Hepatocyte (in vitro differentiated cells): ENCODE data around the gene DEAF1. TPM values are rescaled to one million over a fixed set of nuclear protein-coding genes. Genes with fewer than 3 reads are reported as not detected.

Experiments
- DNase-seq: peaks from one replicate; pipeline ENCODE4 v3.0.0-alpha.2; 2016; ENCODE audit warnings: low spot score
- H2AFZ ChIP-seq: fragments of 200-600 bp; sonication (generic); 2 replicates; pipeline ENCODE4 v1.6.0; 2016; ENCODE audit warnings: antibody characterized with exemption, mild to moderate bottlenecking
- H3K27ac ChIP-seq: fragments of 200-600 bp; sonication (generic); 2 replicates; pipeline ENCODE4 v1.5.1; 2016; ENCODE audit warnings: mild to moderate bottlenecking
- H3K27me3 ChIP-seq: fragments of 200-600 bp; sonication (generic); 2 replicates; pipeline ENCODE4 v1.6.1; 2016
- H3K36me3 ChIP-seq: fragments of 200-600 bp; sonication (generic); replicated peaks from 2 replicates; pipeline ENCODE4 v1.5.1; 2016; ENCODE audit warnings: low read depth; ENCODE audit not compliant: insufficient read depth
- H3K4me1 ChIP-seq: fragments of 200-600 bp; sonication (generic); 2 replicates; pipeline ENCODE4 v1.5.1; 2016; ENCODE audit warnings: mild to moderate bottlenecking, moderate library complexity; ENCODE audit not compliant: insufficient read depth
- H3K4me2 ChIP-seq: fragments of 200-600 bp; sonication (generic); 2 replicates; pipeline ENCODE4 v1.6.0; 2016
- H3K4me3 ChIP-seq: fragments of 200-600 bp; sonication (generic); 2 replicates; pipeline ENCODE4 v1.5.1; 2016; ENCODE audit warnings: mild to moderate bottlenecking
- H3K79me2 ChIP-seq: fragments of 200-600 bp; sonication (generic); 2 replicates; pipeline ENCODE4 v1.6.0; 2017; ENCODE audit warnings: mild to moderate bottlenecking
- H3K9me2 ChIP-seq: fragments of 200-600 bp; sonication (generic); replicated peaks from 2 replicates; pipeline ENCODE4 v1.6.0; 2017; ENCODE audit warnings: mild to moderate bottlenecking; ENCODE audit not compliant: insufficient read depth
- H3K9me3 ChIP-seq: fragments of 200-600 bp; sonication (generic); 2 replicates; pipeline ENCODE4 v1.5.1; 2016; ENCODE audit warnings: low read depth, mild to moderate bottlenecking
- H4K20me1 ChIP-seq: fragments of 200-600 bp; sonication (generic); 2 replicates; pipeline ENCODE4 v1.6.0; 2016; ENCODE audit warnings: mild to moderate bottlenecking; ENCODE audit not compliant: insufficient read depth, poor library complexity, severe bottlenecking
- EZH2 ChIP-seq: fragments of 200-600 bp; sonication (generic); IDR thresholded peaks from 2 replicates; pipeline ENCODE4 v1.6.1; 2016; ENCODE audit warnings: antibody characterized with exemption, mild to moderate bottlenecking, borderline replicate concordance
- EZH2phosphoT487 ChIP-seq: fragments of 200-600 bp; sonication (generic); IDR thresholded peaks from one replicate; pipeline ENCODE4 v1.6.1; 2018; ENCODE audit warnings: antibody characterized with exemption, mild to moderate bottlenecking, low read depth, moderate library complexity; ENCODE audit not compliant: unreplicated experiment, severe bottlenecking
- WGBS: methylation state at CpG from one replicate; pipeline ENCODE4 v1.1.6; 2016; ENCODE audit warnings: low lambda C conversion rate; ENCODE audit errors: missing lambda C conversion rate; 5-methylcytosine and 5-hydroxymethylcytosine counted together
- polyA plus RNA-seq: library from polyadenylated mRNA; unstranded; fragments of >200 nt; fragmentation: Nextera tagmentation; extraction: Ambion mirVana; gene quantifications from 2 replicates; pipeline ENCODE4 v1.2.1, GENCODE V29; 2016
- total RNA-seq: library from RNA; depleted of rRNA; stranded (reverse); fragments of >200 nt; gene quantifications from 2 replicates; pipeline ENCODE4 v1.2.3, GENCODE V29; 2014
- TF ChIP-seq, protein P1 (sequence below): fragments of 200-600 bp; sonication (generic); IDR thresholded peaks from 2 replicates; pipeline ENCODE4 v1.5.1; 2016; ENCODE audit warnings: antibody characterized with exemption, mild to moderate bottlenecking; ENCODE audit not compliant: poor library complexity

Gene DEAF1
- total and polyA plus RNA-seq, 2 experiments from 2014 or later = 27.2 to 59.1 TPM

DNA sequence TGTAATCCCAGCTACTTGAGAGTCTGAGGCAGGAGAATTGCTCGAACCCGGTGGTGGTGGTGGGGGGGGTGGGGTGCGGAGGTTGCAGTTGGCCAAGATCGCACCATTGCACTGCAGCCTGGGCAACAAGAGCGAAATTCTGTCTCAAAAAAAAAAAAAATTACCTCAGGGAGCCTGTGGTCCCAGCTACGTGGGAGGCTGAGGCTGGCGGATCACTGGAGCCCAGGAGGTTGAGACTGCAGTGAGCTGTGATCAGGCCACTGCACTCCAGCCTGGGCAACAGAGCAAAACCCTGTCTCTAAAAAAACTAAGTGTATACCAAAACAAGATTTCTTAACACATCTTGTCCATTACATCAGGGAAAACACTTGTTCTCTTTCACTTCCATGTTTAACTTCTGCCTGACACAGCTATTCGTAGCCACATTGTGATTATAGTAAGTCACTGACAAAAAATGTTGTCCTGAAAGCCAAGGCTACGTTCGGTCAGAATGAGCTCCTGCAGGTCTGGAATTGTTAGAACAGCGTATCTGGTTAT lies 2.0 kb upstream of the DEAF1 start:
- H3K36me3 ChIP-seq = no peaks in the 10 kb centered on the region
- 80% methylated on average over 11 of the region's 11 CpGs for WGBS
- peaks cover 31% of the 10 kb centered on the region for H3K4me1 ChIP-seq
- H3K9me2 ChIP-seq = no peaks in the 10 kb centered on the region
- H3K4me2 ChIP-seq = peak overlapping the region; percentile 81
- H3K27me3 ChIP-seq = no peaks in the 10 kb centered on the region
- no peaks in the 10 kb centered on the region for H3K9me3 ChIP-seq
- peaks cover 10% of the 10 kb centered on the region for H4K20me1 ChIP-seq
- DNase-seq = peak; percentile 36
- no peak overlapping the region for H2AFZ ChIP-seq
- H3K4me3 ChIP-seq = no peak overlapping the region
- peak overlapping the region; percentile 88 for H3K27ac ChIP-seq
- no peak for TF ChIP-seq EZH2
- TF ChIP-seq, protein P1, sequence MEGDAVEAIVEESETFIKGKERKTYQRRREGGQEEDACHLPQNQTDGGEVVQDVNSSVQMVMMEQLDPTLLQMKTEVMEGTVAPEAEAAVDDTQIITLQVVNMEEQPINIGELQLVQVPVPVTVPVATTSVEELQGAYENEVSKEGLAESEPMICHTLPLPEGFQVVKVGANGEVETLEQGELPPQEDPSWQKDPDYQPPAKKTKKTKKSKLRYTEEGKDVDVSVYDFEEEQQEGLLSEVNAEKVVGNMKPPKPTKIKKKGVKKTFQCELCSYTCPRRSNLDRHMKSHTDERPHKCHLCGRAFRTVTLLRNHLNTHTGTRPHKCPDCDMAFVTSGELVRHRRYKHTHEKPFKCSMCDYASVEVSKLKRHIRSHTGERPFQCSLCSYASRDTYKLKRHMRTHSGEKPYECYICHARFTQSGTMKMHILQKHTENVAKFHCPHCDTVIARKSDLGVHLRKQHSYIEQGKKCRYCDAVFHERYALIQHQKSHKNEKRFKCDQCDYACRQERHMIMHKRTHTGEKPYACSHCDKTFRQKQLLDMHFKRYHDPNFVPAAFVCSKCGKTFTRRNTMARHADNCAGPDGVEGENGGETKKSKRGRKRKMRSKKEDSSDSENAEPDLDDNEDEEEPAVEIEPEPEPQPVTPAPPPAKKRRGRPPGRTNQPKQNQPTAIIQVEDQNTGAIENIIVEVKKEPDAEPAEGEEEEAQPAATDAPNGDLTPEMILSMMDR = no peak
- TF ChIP-seq EZH2phosphoT487 = no peak
- peaks cover 68% of the 10 kb centered on the region for H3K79me2 ChIP-seq

DNA sequence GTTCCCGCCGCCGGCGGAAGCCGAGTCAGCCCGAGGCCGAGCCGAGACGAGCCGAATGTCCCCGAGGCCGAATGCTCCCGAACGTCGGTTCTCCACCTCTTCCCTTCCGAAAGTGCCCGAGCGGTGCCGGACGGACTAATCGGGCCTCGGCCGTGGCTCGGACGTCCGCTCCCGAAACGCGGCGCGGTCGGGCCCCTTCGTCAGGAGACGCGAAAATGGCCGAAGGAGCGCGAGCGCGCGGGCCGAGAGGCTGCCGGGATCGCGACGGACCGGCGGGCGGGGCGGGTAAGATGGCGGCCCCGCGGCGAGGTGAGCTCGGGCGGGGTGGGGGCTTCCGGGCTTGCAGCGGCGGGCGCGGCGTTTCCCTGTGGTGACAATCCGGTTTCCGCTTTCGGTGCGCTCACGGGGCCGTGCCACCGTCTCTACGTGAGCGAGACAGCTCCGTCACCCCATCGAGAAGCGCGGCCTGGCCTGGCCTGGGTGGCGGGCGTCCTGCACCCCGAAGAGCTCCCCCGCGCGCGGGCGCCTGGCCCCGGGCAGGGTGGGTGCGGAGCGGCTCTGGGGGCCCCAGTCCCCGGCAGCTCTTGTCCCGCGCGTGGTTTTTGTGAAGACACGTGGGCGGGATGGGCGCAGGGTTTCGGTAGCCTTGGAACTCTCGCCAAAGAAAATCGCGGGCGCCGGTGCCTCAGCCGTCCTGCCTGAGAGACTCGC lies 671 bp upstream of the DEAF1 start, which contains the start of gene TMEM80:
Gene TMEM80, plus strand, starts transcription at position 279 of the 711 bp plus-strand sequence. Its CDS starts 12 bp downstream, at position 291.
- no peaks in the 10 kb centered on the region for H3K27me3 ChIP-seq
- peak within 1 kb of the TSS; percentile 53 for H3K4me3 ChIP-seq
- H3K9me2 ChIP-seq = no peaks in the 10 kb centered on the region
- H3K36me3 ChIP-seq = no peaks in the 10 kb centered on the region
- H3K79me2 ChIP-seq = peaks cover 74% of the 10 kb centered on the region
- 1% methylated on average over 71 of the region's 101 CpGs for WGBS
- peak within 1 kb of the TSS; percentile 96 for H3K27ac ChIP-seq
- H3K4me2 ChIP-seq = peak within 1 kb of the TSS; percentile 84
- H4K20me1 ChIP-seq = peaks cover 13% of the 10 kb centered on the region
- no peaks in the 10 kb centered on the region for H3K9me3 ChIP-seq
- H2AFZ ChIP-seq = peak within 1 kb of the TSS; percentile 33
- DNase-seq = peak; percentile 99
- TF ChIP-seq EZH2phosphoT487 (no peak), EZH2 (no peak)
- TF ChIP-seq, protein P1 = no peak
- H3K4me1 ChIP-seq = peaks cover 31% of the 10 kb centered on the region

DNA sequence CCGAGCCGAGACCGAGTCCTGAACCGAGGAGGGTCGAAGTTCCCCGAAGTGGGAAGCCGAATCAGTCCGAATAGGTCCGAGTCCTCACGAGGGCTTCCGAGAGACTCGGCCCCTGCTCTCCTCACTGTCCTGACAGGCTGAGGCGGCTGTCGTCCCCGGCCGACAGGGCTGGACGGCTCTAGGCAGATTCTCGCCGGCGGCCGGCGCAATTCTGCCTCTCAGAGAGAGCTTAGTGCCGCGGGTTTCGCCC lies 191 bp upstream of the DEAF1 start:
- no peak for DNase-seq
- H3K4me1 ChIP-seq = peaks cover 31% of the 10 kb centered on the region
- H2AFZ ChIP-seq = peak overlapping the region; percentile 33
- H3K27ac ChIP-seq = peak overlapping the region; percentile 96
- peak overlapping the region; percentile 20 for H3K4me3 ChIP-seq
- TF ChIP-seq, protein P1 = no peak
- TF ChIP-seq EZH2phosphoT487 (no peak), EZH2 (no peak)
- no peaks in the 10 kb centered on the region for H3K9me2 ChIP-seq
- WGBS = 2% methylated on average over 25 of the region's 25 CpGs
- H3K36me3 ChIP-seq = no peaks in the 10 kb centered on the region
- H3K4me2 ChIP-seq = peak overlapping the region; percentile 59
- H3K27me3 ChIP-seq = no peaks in the 10 kb centered on the region
- H3K79me2 ChIP-seq = peaks cover 73% of the 10 kb centered on the region
- H3K9me3 ChIP-seq = no peaks in the 10 kb centered on the region
- peaks cover 15% of the 10 kb centered on the region for H4K20me1 ChIP-seq
